Measurements from ENCODE around the gene KCTD2.
A peak's percentile ranks its signal among the peaks of the same experiment; 100 is the strongest.
"Not testable (repeated sequence)": the region's sequence is repeated elsewhere in the genome, so short reads cannot be mapped to it uniquely, and the experiment has no call there.

KCTD2 gene
- 27.8 to 40.1 (median 36.7) reads per million in 4 donors for total RNA-seq

DNA sequence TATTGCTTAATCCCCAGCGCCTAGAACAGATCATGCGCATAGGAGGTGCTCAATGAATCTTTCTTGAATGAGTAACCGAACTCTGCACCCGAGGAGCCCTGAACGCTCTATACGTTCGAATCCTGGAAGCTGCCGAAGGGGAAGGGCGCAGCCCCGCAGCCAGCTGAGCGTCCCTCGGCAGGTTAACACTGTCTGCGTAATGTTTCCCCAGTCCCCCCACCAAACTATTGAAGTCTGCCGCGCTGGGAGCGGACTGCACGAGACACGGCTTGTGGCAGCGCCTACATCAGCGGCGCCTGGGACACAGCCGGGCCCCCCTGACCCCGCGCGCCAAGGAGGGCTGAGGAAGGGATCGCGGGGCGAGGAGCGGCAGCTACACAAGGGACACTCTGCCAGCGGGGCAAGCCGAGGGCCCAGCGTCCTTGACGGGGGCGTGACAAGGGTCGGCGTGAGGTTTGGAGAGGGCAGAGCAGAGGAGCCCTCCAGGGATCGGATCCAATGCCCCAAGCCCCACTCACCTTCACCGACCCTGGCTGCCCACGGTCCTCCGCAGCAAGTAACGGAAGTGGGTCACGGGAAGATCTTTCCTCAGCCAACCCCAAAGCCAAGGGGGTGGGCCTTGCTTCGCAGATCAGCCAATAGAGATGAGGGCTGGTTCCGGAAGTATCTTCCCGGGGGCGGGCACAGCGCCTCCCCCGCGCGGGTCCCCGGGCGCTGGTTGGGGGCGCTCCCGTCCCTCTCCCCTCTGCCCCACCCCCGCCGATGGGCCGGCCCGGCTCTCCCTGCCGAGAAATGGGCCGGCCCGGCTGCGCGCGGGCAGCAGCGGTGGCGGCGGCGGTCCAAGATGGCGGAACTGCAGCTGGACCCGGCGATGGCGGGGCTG lies at the start of gene KCTD2, which contains the start of gene ATP5PD:
Gene KCTD2 (plus strand): TSS at position 819 of the 883 bp plus-strand sequence. CDS start 26 bp downstream, at position 845.
Gene ATP5PD (minus strand): TSS at position 563 of the 883 bp plus-strand sequence. CDS start 4,319 bp downstream, outside the sequence.
- peak; percentile 86 to 97 (median 92) for DNase-seq

DNA sequence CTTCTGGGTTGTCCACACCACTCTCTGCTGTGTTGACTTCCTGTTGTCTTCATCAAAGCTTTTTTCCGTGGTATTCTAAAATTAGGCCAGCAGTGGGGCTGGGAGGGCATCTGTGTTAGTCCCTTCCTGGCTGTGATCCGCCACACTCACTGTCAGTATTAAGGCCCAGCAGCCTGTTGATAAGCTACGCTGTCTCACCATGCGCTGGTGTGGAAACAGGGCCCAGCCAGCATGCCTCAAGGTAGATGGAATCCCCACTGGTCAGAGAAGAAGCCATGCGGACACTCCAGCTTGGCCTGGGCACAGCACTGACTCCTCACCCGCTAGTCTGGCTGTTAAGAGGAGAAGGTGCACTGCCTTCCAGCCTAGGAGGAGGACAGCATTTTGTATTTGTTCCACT lies 48.2 kb upstream of the KCTD2 start:
- no peak for DNase-seq

- DNase-seq, result no peak
Observed at GRCh38 chr17:74999523-74999922, 47.5 kb upstream of the KCTD2 start.

- DNase-seq, result no peak
Observed at GRCh38 chr17:75001915-75002843, 44.8 kb upstream of the KCTD2 start.

DNA sequence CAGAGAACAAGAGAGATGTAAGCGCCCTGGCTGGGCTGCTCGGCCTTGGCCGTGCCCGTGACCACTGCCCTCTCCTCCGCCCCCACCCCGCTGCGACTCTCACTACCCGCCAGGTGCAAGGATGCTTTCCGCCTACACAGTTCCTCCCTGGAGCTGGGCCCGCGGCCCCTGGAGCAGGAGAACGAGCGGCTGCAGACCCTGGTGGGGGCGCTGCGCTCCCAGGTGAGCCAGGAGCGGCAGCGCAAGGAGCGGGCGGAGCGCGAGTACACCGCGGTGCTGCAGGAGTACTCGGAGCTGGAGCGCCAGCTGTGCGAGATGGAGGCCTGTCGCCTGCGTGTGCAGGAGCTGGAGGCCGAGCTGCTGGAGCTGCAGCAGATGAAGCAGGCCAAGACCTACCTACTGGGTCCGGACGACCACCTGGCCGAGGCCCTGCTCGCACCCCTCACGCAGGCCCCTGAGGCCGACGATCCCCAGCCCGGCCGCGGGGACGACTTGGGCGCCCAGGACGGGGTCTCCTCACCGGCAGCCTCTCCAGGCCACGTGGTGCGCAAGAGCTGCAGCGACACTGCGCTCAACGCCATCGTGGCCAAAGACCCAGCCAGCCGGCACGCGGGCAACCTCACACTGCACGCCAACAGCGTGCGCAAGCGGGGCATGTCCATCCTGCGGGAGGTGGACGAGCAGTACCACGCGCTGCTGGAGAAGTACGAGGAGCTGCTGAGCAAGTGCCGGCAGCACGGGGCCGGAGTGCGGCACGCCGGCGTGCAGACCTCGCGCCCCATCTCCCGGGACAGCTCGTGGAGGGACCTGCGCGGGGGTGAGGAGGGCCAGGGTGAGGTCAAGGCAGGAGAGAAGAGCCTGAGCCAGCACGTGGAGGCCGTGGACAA lies 43.7 kb upstream of the KCTD2 start:
- DNase-seq, result no peak

GRCh38 chr17:75003957-75004355 lies 43.1 kb upstream of the KCTD2 start:
- no peak for DNase-seq

DNA sequence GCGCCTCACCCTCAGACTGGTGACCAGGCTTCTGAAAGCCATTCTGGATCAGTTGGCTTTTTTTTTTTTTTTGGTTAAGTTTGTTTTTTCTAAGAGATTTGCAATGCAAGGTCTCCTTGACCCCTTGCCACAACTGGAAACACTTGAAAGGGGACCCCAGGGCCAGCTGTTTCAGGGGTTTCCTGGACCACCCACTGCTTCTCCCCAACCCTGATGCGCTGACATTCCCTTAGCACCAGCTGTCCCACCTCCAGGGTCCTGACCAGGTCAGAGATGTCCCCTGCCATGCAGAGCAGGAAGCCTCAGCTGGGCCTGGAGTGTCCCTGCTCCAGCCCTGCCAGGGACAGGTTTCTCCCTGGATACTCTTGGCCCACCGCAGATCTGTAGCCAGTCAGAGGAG lies 42.7 kb upstream of the KCTD2 start:
- DNase-seq, result no peak

- no peak for DNase-seq
Observed at GRCh38 chr17:75005291-75005690, 41.7 kb upstream of the KCTD2 start.

- DNase-seq, result not testable (repeated sequence)
Observed at GRCh38 chr17:75006084-75006483, 40.9 kb upstream of the KCTD2 start.

DNA sequence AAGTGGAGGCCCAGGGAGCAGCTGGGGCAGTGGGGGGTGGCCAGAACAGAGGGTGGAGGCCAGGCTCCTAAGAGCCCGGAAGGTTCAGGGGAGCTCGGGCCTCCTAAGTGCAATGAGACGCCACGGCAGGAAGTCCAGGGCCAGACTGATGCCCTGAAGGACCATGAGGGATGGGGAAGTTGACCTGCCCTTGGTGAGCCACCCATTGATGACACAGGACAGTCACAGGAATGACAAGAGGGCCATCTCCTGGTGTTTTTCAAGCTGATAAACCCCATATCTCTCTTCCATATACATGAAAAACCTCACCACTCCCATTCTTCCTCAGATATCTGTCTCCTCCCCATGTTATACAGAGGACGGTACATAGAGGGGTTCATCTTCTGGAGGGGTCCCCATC lies 40.4 kb upstream of the KCTD2 start:
- DNase-seq, result no peak

GRCh38 chr17:75008373-75008772 lies 38.7 kb upstream of the KCTD2 start:
- no peak for DNase-seq

- DNase-seq, result no peak
Observed at GRCh38 chr17:75009139-75009724, 37.8 kb upstream of the KCTD2 start.

DNA sequence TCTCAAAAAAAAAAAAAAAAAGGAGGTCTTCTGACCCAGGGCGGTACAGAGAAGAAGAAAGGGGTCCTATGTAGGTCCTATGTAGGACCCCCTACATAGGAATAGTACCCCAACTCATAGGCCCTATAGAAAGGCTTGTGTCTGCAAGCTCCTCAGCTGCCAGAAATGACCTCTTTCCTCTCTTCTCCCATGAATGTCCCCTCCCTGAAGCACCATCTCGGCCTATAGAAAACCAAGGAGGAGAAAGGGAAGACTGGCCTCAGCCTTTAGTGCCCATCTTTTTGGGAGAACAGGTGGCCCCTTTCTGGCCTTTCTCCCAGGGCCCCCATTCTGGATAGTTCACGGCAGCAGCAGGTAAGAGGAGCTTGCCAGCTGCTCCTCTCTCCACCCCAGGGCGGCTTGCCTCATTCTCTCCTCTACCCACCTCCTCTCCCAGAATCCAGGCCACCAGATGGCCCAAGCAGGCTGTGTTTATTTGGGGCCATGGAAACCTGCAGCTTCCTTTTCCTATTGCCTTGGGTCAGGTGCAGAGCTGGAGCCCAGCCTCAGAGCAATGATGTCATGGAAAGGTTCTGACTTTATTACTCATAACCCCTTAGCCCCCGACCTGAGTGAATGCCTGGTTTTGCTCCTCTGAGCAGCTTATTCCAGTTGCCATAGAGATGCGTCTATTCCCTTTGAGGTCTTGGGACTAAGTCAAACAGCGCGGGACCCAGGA lies 36.2 kb upstream of the KCTD2 start:
- DNase-seq, result no peak

DNA sequence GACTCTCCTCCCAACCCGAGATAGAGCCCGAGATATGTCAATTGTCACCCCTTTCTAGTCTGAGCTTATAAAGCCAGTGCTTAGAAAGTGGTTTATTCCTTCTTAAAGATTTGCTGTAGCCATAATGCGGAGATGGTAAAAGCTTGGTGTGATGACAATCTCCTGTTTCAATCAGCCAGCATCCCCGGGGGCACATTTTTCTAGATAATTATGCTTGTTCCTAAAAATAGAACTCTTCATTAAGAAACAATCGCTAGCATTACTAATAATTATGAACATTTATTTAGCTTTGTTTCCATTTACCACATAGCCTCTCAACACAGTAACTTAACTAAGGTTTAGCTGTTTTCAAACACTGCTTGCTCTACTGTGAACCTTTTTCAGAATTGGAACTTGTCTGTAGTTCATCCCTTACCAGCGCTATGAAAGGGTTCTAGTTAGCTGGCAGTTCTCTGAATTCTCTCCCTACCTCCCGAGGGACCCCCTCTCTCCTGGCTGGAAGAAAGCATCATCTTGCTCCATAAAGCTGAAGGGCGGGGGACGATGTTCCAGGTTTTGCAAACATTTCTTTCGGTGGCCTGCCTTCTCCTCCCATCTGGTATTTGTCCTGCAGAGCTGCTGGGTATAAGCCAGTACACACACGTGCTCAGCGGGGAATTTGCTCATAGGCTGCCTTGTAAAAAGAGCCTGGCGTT lies 35.5 kb upstream of the KCTD2 start:
- no peak for DNase-seq

GRCh38 chr17:75012096-75012345 lies 35.0 kb upstream of the KCTD2 start:
- no peak for DNase-seq

- peak; percentile 55 to 87 (median 65) for DNase-seq
Observed at GRCh38 chr17:75012346-75013091, 34.5 kb upstream of the KCTD2 start, which contains the start of gene MRPL58. TSS of gene MRPL58 (plus strand) at chr17:75012670. CDS start at chr17:75012687, 17 bp downstream.

- no peak for DNase-seq
Observed at GRCh38 chr17:75013092-75013559, 33.9 kb upstream of the KCTD2 start.

DNA sequence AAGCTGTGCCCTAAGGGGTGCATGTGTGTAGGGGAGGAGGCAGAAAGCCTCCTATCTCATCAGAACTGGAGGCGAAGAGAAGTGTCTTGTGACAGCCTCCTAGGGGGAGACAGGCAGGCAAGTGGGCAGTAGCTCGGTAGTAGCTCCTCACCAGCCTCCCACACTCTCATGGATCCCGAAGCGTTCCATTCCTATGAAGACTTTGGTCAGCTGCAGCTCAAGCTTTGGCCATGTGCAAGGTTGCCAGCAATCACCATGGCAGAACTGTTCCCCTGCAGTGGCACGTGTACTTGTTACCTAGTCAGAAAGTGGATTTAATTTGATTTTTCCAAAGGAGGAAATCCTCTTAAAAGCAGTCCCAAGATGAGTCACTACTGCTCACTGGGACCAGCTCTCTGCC lies 27.9 kb upstream of the KCTD2 start:
- no peak for DNase-seq

DNA sequence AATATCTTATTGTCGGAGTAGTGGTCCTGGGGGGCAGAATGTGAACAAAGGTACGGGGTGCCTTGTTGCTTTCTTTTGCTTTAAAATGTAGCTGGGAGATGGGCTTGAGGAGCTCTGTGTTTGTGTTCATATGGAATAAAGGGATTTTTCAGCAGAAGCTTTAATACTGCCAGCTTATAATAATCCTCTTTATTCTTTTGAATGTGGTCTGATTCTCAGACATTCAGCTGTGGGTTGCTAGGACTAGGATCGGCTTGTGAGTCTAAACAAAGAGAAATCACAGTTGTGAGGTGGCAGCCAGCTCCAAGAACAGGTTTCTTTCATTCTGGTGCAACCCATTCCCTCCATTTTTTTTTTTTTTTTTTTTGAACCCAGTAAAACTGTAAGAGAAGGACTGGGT lies 27.3 kb upstream of the KCTD2 start:
- no peak for DNase-seq

Measured in T-helper 1 cell (primary cell).